Activated naive CD8-positive, alpha-beta T cell treated with anti-CD3 and anti-CD28 coated beads, Interleukin-2, amount 50 U/mL, for 16 hours (primary cell): Measurements from ENCODE around the gene ZNF573.

Experiments
- DNase-seq: peaks from one replicate; pipeline ENCODE4 v3.0.0-alpha.2; 2020; ENCODE audit warnings: low read depth, low spot score

Gene ZNF573

GRCh38 chr19:37695144-37695899 is 84.1 kb downstream of the ZNF573 start:
- no peak for DNase-seq

DNA sequence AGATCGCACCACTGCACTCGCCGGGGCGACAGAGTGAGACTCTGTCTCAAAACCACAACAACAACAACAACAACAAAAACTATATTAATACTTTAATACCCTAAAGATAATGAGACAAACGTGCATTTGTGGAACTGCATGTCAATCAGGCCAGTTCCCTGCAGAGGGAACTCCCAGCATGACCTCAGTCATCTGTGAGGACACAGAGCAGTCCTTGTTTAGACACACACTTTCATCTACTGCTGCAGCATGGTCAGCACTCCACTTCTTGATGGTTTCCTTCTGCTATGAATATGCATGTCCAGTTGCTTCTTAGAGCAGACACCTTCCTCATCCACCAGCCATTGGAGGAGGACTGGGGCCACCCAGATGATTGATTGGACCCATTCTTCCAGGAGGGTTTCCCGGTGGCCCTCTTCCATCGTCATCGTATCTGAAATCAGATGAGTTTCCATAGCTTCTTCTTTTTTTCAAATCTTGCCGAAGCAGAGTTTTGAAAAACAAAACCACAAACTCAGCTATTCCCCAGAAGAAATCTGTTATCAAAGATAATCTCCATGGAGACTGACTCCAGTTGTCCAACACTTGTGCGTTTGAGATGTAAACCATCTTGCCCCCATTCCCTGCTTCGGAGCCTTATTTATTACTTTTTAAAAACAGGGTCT is 86.3 kb downstream of the ZNF573 start:
- no peak for DNase-seq

GRCh38 chr19:37691881-37692504 is 87.4 kb downstream of the ZNF573 start:
- DNase-seq: peak; percentile 60
